ENCODE data around the gene SOX5. TPM values are rescaled to one million over a fixed set of nuclear protein-coding genes. Genes with fewer than 3 reads are reported as not detected.
"Not testable (repeated sequence)": the region's sequence is repeated elsewhere in the genome, so short reads cannot be mapped to it uniquely, and the experiment has no call there.

The SOX5 gene
- total RNA-seq, 1 donor from 2014 or later: 0.48 TPM

DNA sequence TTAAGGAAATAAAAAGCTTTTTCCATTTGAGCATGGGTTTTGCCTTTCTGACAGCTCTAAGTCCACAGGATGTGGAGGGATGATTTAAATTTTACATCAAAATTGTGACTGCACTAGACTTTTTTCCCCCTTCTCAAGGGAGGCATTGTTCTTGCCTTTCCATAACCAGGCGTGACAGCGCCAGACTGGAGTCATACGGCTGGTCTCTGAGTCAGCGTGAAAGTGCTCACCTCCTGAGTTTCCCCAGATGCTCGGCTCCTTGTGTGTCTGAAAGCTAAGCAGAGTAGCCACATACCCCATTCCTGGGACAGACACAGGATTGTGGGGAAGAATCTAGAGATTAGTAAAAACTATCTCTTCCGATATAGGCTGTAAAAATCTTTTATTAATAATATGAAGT is 43.1 kb downstream of the SOX5 start:
- ATAC-seq: no peak

DNA sequence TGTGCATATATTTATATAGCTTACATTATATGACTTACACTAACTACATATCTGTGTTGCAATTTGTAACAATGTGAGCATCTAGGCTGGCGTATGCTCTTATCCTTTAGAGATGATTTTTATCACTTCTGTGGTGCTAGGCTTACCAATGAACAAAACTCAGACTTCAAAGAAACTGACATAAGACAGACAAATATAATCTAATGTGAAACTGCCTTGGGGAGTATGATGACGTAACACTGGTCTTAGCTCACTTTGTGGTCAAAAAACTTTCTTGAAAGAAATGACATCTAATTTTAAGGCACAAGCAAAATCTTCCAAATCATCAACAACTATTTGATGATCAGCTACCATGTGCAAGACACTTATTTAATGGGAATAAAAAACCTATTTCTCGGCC is 50.0 kb downstream of the SOX5 start:
- no peak for ATAC-seq

DNA sequence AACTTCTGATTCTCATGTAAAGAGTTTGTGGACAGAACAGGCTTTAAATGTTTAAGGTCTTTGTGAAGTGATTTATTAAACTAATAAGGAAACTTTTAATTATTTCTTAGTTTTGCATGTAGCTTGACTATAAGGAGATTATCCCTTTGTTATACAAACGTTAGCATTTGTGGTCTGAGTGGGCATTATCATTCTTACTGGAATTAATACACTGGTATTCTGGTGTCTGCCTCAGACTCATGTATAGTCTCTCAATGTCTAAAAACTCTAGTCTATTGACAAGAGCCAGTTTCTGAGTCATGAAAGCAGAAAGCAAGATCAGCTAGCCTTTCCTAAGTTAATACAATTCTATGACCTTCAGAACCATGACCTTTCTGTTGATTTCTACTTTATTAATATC is 51.3 kb downstream of the SOX5 start:
- ATAC-seq: no peak

DNA sequence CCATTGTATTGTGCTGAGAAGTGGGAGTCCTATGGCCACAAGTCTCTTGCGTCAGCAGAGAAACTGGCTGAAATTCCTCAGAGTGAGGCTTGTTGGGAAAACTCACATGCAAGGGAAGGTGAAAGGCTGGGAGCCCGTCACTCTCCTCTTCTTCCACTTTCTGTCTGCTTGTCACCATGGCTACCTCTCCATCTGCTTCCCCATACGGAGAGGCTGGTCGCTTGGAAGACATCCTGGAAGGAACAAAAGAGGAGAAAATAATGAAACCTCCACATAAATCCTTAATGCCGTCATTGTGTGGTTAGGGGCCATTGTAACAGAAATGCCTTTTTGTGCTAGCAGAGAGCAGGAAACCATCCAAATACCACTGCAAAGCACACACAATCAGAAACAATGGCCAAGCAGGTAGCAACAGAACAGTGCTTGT is 53.7 kb downstream of the SOX5 start:
- ATAC-seq: no peak

DNA sequence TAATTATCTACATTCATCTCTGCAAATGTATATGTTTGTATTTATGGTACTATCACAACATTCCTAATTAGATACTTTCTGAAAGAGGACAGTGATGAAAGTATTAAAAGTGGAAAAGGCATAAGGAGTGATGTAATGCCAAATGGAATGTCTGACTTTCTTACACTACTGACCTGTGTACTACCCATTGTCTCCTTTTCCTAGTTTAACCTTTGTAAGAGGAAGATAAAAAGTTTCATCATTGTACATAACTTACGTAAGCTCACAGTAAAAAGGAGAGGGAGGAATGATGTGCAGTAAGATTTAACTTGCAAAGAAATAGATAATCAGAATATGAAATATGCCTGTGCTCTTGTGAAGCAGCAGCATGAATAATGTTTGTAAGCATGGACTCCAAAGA is 55.9 kb downstream of the SOX5 start:
- no peak for ATAC-seq

- ATAC-seq: no peak
Measured at GRCh38 chr12:23891115-23891514, 58.4 kb downstream of the SOX5 start.

DNA sequence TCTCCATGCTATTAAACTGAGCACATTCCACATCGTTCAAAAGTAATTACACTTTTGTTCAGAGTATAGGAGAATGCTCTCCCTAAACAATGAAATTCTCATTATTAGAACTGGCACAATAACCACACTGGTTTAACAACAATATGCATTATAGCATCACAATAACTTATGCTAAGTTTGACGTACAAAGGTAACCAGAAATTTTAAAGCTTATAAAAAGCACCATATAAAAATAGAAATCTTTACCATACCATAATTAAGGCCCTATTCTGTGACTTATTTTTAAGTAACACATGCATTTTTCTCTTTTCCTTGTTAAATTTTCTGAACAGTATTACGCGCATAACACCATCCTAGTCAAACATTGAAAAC is 60.4 kb downstream of the SOX5 start:
- ATAC-seq: no peak

DNA sequence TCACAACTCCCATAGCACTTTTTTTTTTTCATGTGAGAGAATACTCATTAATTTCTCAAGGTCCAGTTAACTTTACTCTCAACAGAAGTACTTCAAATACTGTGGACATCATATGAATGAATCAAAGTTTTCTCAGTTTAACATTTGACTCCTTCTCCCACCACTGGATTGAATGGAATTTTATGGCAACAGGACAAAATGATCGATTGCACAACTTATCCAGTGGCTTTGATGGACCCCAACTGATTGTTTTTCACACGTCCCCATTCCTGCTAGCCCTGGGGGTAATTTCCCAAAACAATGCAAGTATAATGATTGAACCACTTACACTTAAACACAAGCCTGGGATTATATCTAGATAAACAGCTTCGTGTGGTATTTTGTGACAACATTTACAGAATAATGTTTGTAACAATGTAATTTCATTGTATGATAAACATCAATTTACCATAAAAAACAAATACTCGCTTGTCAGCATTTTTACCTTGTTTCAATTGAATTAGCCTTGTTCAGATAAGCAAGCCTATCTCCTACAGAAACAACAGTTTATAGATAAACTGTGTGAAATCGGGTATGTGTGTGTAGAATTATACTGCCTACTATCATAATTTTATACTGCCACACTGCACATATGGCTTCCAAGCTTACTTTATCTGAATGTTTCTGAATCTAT is 60.9 kb downstream of the SOX5 start:
- ATAC-seq: no peak

GRCh38 chr12:23887055-23887835 is 62.2 kb downstream of the SOX5 start:
- no peak for ATAC-seq

DNA sequence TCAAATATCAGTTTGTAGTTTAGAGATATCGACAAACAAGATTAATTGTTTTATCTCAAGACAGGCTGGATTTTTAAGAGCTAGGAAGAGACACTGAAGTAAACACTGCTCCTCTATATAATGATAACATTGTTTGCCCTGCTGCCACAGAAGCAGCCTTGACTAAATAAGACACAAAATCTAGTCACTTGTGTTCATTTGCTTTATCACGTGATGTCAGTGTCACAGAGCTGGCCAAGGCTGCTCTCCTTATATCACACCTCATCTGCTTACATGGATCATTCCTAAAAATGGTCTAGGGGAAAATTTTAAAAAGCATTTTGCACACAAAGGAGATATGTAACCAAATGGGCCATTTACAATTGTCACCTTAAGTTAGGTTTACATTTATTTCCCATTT is 64.1 kb downstream of the SOX5 start:
- ATAC-seq: no peak

GRCh38 chr12:23884909-23885308 is 64.6 kb downstream of the SOX5 start:
- no peak for ATAC-seq

- ATAC-seq: no peak
Measured at GRCh38 chr12:23880988-23881387, 68.5 kb downstream of the SOX5 start.

DNA sequence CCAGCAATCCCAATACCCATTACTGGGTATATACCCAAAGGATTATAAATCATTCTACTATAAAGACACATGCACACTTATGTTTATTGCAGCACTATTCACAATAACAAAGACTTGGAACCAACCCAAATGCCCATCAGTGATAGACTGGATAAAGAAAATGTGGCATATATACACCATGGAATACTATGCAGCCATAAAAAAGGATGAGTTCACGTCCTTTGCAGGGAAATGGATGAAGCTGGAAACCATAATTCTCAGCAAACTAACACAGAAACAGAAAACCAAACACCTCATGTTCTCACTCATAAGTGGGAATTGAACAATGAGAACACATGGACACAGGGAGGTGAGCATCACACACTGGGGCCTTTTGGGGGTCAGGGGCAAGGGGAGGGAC is 72.9 kb downstream of the SOX5 start:
- ATAC-seq: not testable (repeated sequence)

DNA sequence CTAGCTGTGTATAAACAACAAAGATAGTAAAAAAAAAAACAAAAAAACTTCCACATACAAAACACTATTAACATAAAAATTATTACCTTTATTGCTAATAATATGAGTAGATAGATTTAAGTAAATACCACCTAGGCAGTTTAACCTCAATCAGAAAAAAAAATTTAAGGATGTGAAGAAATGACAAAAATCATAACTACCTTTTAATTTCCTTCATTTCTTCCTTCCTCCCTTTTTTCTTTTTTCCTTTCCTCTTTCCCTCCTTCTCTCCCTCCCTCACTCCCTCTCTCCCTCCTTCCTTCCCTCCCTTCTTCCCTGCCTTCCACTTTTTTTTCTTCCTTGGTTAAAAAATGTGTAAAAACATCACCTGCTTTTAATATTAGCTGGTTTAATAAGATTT is 81.7 kb downstream of the SOX5 start:
- no peak for ATAC-seq

DNA sequence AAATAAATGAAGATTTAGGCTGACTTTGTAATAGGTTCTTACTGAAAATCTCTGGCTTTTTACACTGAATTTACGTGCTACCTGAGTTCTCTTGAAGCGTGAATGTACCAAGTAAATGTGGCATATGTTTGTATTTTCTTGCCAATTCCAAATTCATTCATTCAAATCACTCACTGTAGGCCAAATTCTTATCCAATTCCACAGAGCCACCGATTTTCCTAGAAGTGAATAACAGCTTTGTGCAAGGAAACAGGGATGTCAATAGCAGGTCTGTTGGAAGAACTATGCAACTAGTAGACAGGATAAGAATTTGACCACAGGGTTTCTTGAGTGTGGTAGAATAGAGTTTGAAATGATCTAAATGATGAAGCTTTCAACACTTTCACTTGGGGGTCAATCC is 86.8 kb downstream of the SOX5 start:
- ATAC-seq: no peak

DNA sequence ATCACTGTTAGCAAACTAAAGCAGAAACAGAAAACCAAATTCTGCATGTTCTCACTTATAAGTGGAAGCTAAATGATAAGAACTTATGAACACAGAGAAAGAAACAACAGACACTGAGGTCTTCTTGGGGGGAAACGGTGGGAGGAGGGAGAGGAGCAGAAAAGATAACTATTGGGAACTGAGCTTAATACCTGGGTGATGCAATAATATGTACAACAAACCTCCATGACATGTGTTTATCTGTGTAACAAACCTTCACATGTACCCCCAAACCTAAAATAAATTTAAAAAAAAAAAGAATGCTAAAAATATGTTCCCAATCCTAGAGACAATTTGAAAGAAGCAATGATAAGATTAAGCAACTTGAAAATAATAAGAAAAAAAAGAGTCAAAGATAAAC is 89.5 kb downstream of the SOX5 start:
- no peak for ATAC-seq

DNA sequence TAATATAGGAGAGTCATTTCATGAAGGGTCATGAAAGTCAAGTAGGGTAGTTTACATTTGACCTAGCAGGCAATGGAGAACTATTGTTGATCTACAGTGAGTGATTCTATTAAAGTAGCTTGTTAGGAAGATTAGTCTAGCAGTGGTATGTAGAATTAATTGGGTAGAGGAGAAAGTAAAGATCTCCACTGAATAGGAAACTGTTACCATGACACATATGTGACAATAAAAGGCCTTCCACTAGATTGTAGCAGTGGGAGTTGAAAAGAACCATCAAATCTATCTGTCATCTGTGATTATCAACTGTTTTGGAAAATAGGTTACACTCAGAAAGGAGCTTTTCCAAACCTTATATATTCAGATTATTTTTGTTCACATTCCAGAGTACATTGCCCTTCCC is 92.3 kb downstream of the SOX5 start:
- no peak for ATAC-seq

DNA sequence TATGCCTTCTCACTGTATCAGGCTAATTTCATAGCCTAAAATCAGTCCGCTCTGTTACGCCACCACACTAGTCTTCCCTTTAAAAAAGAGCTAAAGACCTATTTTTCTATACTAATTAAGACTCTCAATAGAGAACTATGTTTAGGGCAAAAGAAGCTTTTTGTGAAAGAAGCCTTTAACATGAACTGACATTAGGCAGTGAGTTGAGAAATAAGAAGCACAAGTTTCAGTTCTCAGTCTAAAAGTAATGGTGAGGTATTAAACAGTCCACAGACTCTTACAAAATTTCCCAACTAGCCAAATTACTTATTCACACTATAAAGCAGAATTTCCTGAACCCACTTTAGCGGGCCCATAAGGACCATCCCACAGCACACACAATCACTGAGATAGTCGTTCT is 93.7 kb downstream of the SOX5 start:
- no peak for ATAC-seq

- no peak for ATAC-seq
Measured at GRCh38 chr12:23854598-23854997, 94.9 kb downstream of the SOX5 start.

DNA sequence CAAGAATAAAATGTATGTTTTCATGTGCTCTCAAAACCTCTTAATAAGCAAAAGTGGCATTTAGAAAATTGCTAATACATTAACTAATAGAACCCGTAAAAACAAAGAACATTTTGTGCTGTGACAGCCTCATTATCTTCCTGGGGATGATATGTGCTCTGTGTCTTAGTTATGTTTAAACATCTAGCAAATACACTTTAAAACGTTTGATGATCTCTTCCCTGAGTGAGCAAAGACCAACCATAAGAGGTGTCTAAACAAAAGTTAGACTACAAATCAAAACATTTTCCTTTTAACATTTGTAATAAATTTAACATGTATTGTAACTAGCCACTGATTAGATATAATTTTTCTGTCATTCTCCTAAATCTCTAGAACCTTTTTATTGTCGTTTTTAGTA is 95.8 kb downstream of the SOX5 start:
- no peak for ATAC-seq

GRCh38 chr12:23851602-23852001 is 97.9 kb downstream of the SOX5 start:
- no peak for ATAC-seq

GRCh38 chr12:23847857-23848256 is 101.6 kb downstream of the SOX5 start:
- no peak for ATAC-seq

DNA sequence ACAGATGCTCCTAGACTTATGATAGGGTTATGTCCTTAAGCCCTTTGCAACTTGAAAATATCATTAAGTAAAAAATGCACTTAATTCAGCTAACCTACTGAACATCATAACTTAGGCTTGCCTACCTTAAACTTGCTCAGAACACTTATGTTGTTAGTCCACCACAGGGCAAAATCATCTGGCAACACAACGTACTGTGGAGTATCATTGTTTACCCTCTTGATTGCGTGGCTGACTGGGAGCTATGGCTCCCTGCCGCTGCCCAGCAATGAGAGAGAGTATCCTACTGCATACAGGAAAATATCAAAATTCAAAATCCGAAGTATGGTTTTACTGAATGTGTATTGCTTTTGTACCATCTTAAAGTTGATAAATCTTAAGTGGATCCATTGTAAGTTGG is 105.5 kb downstream of the SOX5 start:
- ATAC-seq: no peak

GRCh38 chr12:23834076-23834475 is 115.4 kb downstream of the SOX5 start:
- no peak for ATAC-seq

- ATAC-seq: no peak
Measured at GRCh38 chr12:23831739-23832138, 117.7 kb downstream of the SOX5 start.
